Measurements from ENCODE around the gene CENPM. TPM values are rescaled to one million over a fixed set of nuclear protein-coding genes. Genes with fewer than 3 reads are reported as not detected.

The CENPM gene
- total RNA-seq, 2 experiments from 2014 or later, result 7.6 to 8.4 TPM

DNA sequence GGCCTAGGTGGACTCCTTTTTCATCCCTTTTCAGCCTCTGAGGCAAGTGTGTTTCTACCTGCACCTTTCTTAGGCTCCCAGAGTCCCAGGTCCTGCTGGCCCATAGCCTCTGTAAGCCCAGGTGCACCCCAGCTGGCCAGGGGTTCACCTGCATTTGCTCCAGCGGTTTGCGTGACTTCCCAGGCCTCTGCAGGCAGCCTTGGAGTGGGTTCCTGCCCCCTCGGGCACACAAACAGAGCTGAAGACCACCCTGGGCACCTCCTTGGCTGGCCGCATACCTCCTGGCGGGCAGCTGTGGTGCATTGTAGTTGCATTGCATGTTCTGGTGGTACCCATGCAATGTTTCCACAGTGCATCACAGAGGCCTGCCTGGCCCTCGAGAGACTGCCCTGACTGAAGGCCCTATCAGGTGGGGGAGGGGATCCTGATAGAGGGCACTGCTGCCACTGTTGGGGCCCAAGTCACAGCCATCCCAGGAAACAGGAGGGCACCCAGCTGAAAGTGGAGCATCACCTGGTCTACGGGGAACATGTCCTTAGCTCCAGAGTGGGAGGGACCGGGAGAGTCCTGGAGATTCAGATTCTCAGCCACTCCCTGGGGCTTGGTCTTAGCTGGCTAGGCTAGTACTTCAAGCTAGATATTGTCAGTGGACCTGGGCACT is 46.2 kb downstream of the CENPM start:
- DNase-seq, result no peak
- no peaks in the 10 kb centered on the region for H3K4me1 Mint-ChIP-seq (ENCODE audit: low read depth)
- ATAC-seq (ENCODE audit: poor library complexity), result no peak
- no peaks in the 10 kb centered on the region for H3K9me3 Mint-ChIP-seq
- H3K27ac ChIP-seq (ENCODE audit: low read depth in 1 of 2, low read length in 2 of 2), result no peak overlapping the region
- H3K4me3 ChIP-seq (ENCODE audit: low read length), result no peak overlapping the region
- ChIA-PET POLR2A (no interaction called here), CTCF (no interaction called here)
- H3K4me1 ChIP-seq (ENCODE audit: insufficient read depth, low read length), result peaks cover 6% of the 10 kb centered on the region
- no peak overlapping the region for H3K4me3 Mint-ChIP-seq
- intact Hi-C loops (cut with DNase I, micrococcal nuclease), result no loop called here
- H3K27ac Mint-ChIP-seq, result no peak overlapping the region
- no peaks in the 10 kb centered on the region for H3K9me3 ChIP-seq (ENCODE audit: control insufficient read depth in 1 of 2, insufficient read depth in 1 of 2, low read length in 2 of 2)
- peaks cover 61% of the 10 kb centered on the region for H3K36me3 Mint-ChIP-seq (ENCODE audit: low read depth)
- H3K27me3 Mint-ChIP-seq, result no peaks in the 10 kb centered on the region
- no peaks in the 10 kb centered on the region for H3K27me3 ChIP-seq (ENCODE audit: control insufficient read depth in 1 of 2, insufficient read depth in 2 of 2, low read length in 2 of 2)
- TF ChIP-seq, protein P1, sequence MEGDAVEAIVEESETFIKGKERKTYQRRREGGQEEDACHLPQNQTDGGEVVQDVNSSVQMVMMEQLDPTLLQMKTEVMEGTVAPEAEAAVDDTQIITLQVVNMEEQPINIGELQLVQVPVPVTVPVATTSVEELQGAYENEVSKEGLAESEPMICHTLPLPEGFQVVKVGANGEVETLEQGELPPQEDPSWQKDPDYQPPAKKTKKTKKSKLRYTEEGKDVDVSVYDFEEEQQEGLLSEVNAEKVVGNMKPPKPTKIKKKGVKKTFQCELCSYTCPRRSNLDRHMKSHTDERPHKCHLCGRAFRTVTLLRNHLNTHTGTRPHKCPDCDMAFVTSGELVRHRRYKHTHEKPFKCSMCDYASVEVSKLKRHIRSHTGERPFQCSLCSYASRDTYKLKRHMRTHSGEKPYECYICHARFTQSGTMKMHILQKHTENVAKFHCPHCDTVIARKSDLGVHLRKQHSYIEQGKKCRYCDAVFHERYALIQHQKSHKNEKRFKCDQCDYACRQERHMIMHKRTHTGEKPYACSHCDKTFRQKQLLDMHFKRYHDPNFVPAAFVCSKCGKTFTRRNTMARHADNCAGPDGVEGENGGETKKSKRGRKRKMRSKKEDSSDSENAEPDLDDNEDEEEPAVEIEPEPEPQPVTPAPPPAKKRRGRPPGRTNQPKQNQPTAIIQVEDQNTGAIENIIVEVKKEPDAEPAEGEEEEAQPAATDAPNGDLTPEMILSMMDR (IDR thresholded peaks at IDR 0.05), result no peak
- peaks cover 64% of the 10 kb centered on the region for H3K36me3 ChIP-seq (ENCODE audit: insufficient read depth, low read length)

DNA sequence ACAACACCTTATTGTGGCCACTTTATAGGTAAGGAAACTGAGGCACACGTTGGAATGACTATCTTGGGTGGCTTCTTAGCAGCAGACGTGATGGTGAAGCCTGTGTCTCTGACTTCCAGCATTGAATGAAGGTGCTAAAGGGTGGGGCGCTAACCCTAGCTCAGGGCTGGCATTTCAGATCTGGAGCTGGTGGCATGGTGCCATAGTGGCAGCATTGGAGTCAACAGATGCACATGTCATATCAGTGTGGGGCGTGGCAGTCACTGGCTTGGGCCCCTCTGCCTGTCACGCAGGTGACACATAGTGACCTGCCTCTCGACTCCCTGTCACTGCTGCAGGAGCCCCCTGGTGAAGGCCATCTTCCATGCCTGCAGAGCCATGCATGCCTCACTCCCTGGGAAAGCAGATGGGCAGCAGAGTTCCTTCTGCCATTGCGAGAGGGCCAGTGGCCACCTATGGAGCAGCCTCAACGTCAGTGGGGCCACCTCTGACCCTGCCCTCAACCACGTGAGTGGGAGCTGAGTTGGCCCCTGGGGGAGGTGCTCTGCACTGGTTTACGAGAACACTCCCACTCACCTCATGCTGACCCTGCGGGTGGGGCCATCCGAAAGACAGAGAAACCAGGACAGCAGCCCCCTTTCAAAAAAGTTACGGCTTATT is 46.8 kb downstream of the CENPM start:
- Histone ChIP-seq H3K27ac (ENCODE audit: low read depth in 1 of 2, low read length in 2 of 2) (no peak overlapping the region), H3K4me3 (ENCODE audit: low read length) (no peak overlapping the region), H3K9me3 (ENCODE audit: control insufficient read depth in 1 of 2, insufficient read depth in 1 of 2, low read length in 2 of 2) (no peaks in the 10 kb centered on the region), H3K27me3 (ENCODE audit: control insufficient read depth in 1 of 2, insufficient read depth in 2 of 2, low read length in 2 of 2) (no peaks in the 10 kb centered on the region), H3K36me3 (ENCODE audit: insufficient read depth, low read length) (peaks cover 59% of the 10 kb centered on the region), H3K4me1 (ENCODE audit: insufficient read depth, low read length) (peaks cover 6% of the 10 kb centered on the region)
- no peak for ATAC-seq (ENCODE audit: poor library complexity)
- H3K4me1 Mint-ChIP-seq (ENCODE audit: low read depth), result no peaks in the 10 kb centered on the region
- intact Hi-C loops (cut with DNase I, micrococcal nuclease), result no loop called here
- no peak overlapping the region for H3K27ac Mint-ChIP-seq
- H3K9me3 Mint-ChIP-seq, result no peaks in the 10 kb centered on the region
- TF ChIP-seq, protein P1 (IDR thresholded peaks at IDR 0.05), result no peak
- H3K27me3 Mint-ChIP-seq, result no peaks in the 10 kb centered on the region
- DNase-seq, result no peak
- CTCF ChIA-PET, result no interaction called here
- POLR2A ChIA-PET, result no interaction called here
- H3K4me3 Mint-ChIP-seq, result no peak overlapping the region
- peaks cover 57% of the 10 kb centered on the region for H3K36me3 Mint-ChIP-seq (ENCODE audit: low read depth)

DNA sequence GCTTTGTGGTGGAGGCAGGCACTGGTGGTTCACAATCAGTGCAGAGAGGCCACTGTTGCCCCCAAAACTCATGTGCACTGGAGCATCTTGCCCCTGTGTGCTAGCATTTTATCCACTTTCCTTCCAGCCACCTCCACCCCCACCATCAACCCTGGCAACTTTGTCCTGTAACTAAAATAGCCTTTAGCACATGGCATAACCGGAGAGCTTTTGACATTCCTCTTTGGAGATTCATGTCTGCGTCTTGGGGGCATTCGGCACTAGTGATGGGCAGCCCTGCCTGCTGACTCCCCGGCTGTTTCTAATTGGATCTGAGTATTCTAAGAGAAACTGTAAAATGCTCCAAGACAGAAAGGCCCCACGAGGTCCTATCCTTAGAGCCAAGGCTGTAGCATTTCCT is 47.8 kb downstream of the CENPM start:
- Histone ChIP-seq H3K27ac (ENCODE audit: low read depth in 1 of 2, low read length in 2 of 2) (no peak overlapping the region), H3K4me1 (ENCODE audit: insufficient read depth, low read length) (peaks cover 6% of the 10 kb centered on the region), H3K4me3 (ENCODE audit: low read length) (no peak overlapping the region), H3K27me3 (ENCODE audit: control insufficient read depth in 1 of 2, insufficient read depth in 2 of 2, low read length in 2 of 2) (no peaks in the 10 kb centered on the region), H3K9me3 (ENCODE audit: control insufficient read depth in 1 of 2, insufficient read depth in 1 of 2, low read length in 2 of 2) (no peaks in the 10 kb centered on the region), H3K36me3 (ENCODE audit: insufficient read depth, low read length) (peaks cover 60% of the 10 kb centered on the region)
- H3K27ac Mint-ChIP-seq, result no peak overlapping the region
- no peaks in the 10 kb centered on the region for H3K9me3 Mint-ChIP-seq
- H3K4me3 Mint-ChIP-seq, result no peak overlapping the region
- peaks cover 64% of the 10 kb centered on the region for H3K36me3 Mint-ChIP-seq (ENCODE audit: low read depth)
- CTCF ChIA-PET, result no interaction called here
- DNase-seq (no peak), ATAC-seq (ENCODE audit: poor library complexity) (no peak)
- H3K4me1 Mint-ChIP-seq (ENCODE audit: low read depth), result no peaks in the 10 kb centered on the region
- H3K27me3 Mint-ChIP-seq, result no peaks in the 10 kb centered on the region
- TF ChIP-seq, protein P1 (IDR thresholded peaks at IDR 0.05), result no peak
- intact Hi-C loops (cut with DNase I, micrococcal nuclease), result no loop called here
- POLR2A ChIA-PET, result no interaction called here

Measured in CD4-positive, alpha-beta T cell (primary cell).